Epithelial cell of esophagus (primary cell): ENCODE results near the gene GNG2.

Experiments used
- DNase-seq: peaks from one replicate; pipeline ENCODE4 v3.0.0; 2010; ENCODE audit warnings: low read depth
- H3K4me3 ChIP-seq: 2 replicates; pipeline ENCODE4 v1.5.1; 2011; ENCODE audit warnings: mild to moderate bottlenecking, low read length, control low read depth
- TF ChIP-seq, protein P1 (sequence below): IDR thresholded peaks from 2 replicates; pipeline ENCODE4 v1.5.1; 2011; ENCODE audit warnings: low read depth, mild to moderate bottlenecking, low read length, control low read depth, inconsistent platforms; ENCODE audit not compliant: insufficient read depth; ENCODE audit errors: missing control alignments

Gene GNG2

DNA sequence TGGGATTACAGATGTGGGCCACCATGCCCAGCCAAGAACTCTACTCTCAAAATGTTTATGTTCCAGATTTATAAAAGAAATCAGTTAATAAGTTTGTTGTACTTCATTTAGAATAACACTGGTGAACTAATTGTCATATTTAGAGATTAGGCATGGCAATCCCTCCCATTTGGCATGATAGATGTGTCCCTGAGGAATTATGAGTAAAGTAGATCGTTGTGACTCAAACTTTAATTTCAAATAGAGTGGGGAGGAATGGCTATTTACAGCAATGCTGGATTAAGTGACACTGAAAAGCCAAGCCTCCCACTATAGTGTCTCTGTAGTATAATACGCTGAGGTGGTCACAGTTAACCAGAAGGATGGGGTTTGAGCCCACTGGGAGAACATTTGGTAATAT lies 89.6 kb downstream of the GNG2 start:
- no peak for DNase-seq
- no peak overlapping the region for H3K4me3 ChIP-seq
- TF ChIP-seq, protein P1, sequence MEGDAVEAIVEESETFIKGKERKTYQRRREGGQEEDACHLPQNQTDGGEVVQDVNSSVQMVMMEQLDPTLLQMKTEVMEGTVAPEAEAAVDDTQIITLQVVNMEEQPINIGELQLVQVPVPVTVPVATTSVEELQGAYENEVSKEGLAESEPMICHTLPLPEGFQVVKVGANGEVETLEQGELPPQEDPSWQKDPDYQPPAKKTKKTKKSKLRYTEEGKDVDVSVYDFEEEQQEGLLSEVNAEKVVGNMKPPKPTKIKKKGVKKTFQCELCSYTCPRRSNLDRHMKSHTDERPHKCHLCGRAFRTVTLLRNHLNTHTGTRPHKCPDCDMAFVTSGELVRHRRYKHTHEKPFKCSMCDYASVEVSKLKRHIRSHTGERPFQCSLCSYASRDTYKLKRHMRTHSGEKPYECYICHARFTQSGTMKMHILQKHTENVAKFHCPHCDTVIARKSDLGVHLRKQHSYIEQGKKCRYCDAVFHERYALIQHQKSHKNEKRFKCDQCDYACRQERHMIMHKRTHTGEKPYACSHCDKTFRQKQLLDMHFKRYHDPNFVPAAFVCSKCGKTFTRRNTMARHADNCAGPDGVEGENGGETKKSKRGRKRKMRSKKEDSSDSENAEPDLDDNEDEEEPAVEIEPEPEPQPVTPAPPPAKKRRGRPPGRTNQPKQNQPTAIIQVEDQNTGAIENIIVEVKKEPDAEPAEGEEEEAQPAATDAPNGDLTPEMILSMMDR = no peak

DNA sequence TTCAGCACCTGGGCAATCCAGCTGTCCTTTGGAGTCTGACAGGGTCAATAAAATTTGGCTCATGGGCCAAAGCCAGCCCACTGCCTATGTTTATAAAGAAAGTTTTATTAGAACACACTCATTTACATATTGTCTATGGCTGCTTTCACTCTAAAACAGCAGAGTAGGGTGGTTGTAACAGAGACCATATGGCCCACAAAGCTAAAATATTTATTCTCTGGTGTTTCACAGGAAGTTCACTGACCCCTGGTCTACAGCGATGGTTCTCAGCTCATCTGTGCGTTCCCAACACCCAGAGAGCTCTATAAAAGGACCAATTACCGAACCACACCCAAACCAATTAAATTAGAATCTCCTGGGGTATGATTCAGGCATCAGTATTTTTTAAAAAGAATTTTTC lies 91.2 kb downstream of the GNG2 start:
- TF ChIP-seq, protein P1 = no peak
- H3K4me3 ChIP-seq = no peak overlapping the region
- no peak for DNase-seq

DNA sequence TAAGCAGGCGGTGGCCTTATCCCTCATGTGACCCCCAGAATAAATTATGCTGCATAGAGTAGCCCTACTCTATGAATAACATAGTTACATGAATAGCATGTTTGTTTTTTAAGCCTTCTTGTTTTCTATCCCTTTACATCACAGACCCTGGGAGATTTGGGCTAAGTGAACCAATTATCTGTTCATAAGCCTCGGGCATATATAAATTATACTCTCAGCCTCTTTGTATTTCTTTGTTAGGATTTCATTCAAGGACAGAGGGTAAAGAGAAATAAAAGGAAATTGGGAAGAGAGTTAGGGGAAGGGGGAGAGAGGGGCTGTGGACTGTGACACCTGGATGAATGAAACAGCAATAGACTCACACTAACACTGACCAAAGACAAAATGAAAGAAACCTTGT lies 93.6 kb downstream of the GNG2 start:
- TF ChIP-seq, protein P1 = no peak
- DNase-seq = no peak

DNA sequence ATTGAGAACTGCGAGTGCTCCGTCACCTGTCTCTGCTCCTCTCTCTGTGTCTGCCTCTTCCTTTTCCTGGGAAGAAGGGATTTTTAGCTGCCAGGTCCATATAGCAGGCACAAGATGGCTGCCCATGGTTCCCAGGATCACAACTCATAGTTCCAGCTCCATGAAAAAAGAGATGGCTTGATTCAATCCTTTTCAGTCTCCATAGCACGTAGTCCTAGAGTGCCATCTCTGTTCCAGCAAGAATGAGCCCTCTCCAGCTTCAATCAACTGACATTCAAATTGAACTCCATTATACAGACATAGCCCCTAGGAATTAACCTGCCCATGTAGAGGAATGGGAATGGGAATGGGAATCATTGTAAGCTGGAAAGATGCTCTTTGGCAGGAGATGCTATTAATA lies 94.2 kb downstream of the GNG2 start:
- TF ChIP-seq, protein P1 = no peak
- DNase-seq = no peak

More for the DNA sequence above, 93.6 kb downstream of the GNG2 start:
- no peak overlapping the region for H3K4me3 ChIP-seq

DNA sequence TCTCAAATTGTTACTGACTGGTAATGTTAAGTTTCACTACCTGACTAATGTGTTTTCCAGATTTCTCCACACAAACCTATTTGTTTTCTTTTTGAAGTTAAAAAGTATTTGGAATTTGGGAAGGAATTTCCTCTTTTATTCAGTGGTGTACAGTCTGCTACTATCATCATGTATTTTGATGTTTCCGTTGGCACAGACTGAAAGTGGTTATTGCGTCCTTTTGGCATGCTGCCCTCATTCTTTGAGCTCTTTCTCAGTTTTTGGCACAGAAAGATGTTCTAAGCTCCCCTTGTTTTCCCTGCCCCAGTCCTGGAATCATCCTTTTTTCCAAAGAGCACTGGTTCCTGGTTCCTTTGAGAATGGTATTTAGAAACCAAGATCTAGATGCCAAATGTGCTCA lies 97.5 kb downstream of the GNG2 start:
- TF ChIP-seq, protein P1 = no peak
- no peak overlapping the region for H3K4me3 ChIP-seq
- no peak for DNase-seq

More for the DNA sequence above, 94.2 kb downstream of the GNG2 start:
- H3K4me3 ChIP-seq = no peak overlapping the region

DNA sequence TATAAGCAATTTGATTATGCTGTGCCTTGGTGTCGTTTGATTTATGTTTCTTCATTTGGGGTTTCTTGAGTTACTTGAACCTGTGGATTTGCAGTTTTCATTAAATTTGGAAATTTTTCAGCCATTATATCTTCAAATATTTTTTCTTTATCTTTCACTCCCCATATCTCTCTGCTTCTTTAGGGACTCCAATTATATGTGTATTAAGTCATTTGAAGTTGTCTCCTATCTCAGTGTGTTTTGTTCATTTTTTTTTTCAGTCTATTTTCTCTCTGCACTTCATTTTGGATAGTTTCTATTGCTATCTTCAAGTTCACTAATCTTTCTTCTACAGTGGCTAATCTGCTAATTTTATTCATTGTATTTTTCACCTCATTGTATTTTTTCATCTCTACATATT lies 99.5 kb downstream of the GNG2 start:
- TF ChIP-seq, protein P1 = no peak
- H3K4me3 ChIP-seq = no peak overlapping the region
- no peak for DNase-seq

DNA sequence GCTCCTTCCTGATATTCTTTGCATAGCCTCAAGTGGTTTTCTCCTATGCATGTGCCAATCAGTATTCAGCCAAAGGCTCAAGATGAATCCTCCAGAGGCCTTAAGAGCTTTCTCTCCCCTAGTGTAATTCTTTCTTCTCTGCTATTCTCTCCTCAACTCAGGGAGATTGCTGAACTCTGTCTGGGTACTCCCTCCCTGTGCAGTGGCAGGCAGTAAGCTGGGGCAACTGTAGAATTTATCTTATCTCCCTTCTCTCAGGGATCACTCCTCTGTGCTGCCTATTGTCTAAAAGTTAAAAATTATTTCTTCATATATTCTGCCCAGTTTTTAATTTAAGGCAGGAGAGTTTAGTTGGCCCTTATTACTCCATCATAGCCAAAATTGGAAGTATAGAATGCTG lies 100.5 kb downstream of the GNG2 start:
- no peak overlapping the region for H3K4me3 ChIP-seq
- TF ChIP-seq, protein P1 = no peak
- no peak for DNase-seq
